Fibroblast of villous mesenchyme (primary cell): Measurements from ENCODE around the gene PRKAR1B. TPM values are rescaled to one million over a fixed set of nuclear protein-coding genes. Genes with fewer than 3 reads are reported as not detected.
"Not testable (repeated sequence)": the region's sequence is repeated elsewhere in the genome, so short reads cannot be mapped to it uniquely, and the experiment has no call there.

Experiments used
- DNase-seq: peaks from one replicate; pipeline ENCODE4 v3.0.0-alpha.2; 2010; ENCODE audit warnings: low read depth
- H3K4me3 ChIP-seq: 2 replicates; pipeline ENCODE4 v1.5.1; 2011; ENCODE audit warnings: low read depth, mild to moderate bottlenecking, low read length
- total RNA-seq: library from RNA; depleted of rRNA; stranded (reverse); fragments of >200 nt; gene quantifications from 2 replicates; pipeline ENCODE4 v1.2.3, GENCODE V29; 2012
- TF ChIP-seq, protein P1 (sequence below): IDR thresholded peaks from 2 replicates; pipeline ENCODE4 v1.5.1; 2012; ENCODE audit warnings: low read depth, mild to moderate bottlenecking, low read length; ENCODE audit not compliant: insufficient read depth

Gene PRKAR1B
- total RNA-seq, 1 donor = 16.4 TPM

DNA sequence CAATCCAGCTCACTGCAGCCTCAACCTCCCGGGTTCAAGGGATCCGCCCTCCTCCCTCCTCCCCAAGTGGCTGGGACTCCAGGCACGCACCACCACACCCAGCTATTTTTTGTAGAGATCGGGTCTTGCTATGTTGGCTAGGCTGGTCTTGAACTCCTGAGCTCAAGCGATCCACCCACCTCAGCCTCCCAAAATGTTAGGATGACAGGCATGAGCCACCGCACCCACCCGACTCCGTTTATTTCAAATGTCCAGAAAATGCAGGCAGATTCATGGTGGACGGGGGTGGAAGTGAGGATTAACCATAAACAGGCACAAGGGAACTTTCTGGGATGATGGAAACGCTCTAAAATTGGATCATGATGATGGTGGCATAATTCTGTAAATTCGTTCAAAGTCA, 85.1 kb downstream of the PRKAR1B start:
- TF ChIP-seq, protein P1, sequence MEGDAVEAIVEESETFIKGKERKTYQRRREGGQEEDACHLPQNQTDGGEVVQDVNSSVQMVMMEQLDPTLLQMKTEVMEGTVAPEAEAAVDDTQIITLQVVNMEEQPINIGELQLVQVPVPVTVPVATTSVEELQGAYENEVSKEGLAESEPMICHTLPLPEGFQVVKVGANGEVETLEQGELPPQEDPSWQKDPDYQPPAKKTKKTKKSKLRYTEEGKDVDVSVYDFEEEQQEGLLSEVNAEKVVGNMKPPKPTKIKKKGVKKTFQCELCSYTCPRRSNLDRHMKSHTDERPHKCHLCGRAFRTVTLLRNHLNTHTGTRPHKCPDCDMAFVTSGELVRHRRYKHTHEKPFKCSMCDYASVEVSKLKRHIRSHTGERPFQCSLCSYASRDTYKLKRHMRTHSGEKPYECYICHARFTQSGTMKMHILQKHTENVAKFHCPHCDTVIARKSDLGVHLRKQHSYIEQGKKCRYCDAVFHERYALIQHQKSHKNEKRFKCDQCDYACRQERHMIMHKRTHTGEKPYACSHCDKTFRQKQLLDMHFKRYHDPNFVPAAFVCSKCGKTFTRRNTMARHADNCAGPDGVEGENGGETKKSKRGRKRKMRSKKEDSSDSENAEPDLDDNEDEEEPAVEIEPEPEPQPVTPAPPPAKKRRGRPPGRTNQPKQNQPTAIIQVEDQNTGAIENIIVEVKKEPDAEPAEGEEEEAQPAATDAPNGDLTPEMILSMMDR = no peak
- no peak overlapping the region for H3K4me3 ChIP-seq
- DNase-seq = no peak

DNA sequence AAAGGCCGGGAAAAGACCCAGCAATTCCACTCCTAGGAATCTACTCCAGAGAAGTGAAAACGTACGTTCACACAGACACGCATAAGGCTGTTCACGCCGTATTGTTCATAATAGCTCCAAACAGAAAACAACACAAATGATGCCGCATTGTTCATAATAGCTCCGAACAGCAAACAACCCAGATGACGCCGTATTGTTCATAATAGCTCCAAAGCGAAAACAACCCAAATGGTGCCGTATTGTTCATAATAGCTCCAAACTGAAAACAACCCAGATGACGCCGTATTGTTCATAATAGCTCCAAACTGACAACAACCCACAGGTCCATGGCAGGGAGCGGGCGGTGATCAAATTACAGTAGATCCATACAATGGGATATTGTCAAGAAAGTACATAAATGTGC, 85.8 kb downstream of the PRKAR1B start:
- DNase-seq = peak; percentile 84
- peak overlapping the region; percentile 40 for H3K4me3 ChIP-seq
- TF ChIP-seq, protein P1 = no peak

DNA sequence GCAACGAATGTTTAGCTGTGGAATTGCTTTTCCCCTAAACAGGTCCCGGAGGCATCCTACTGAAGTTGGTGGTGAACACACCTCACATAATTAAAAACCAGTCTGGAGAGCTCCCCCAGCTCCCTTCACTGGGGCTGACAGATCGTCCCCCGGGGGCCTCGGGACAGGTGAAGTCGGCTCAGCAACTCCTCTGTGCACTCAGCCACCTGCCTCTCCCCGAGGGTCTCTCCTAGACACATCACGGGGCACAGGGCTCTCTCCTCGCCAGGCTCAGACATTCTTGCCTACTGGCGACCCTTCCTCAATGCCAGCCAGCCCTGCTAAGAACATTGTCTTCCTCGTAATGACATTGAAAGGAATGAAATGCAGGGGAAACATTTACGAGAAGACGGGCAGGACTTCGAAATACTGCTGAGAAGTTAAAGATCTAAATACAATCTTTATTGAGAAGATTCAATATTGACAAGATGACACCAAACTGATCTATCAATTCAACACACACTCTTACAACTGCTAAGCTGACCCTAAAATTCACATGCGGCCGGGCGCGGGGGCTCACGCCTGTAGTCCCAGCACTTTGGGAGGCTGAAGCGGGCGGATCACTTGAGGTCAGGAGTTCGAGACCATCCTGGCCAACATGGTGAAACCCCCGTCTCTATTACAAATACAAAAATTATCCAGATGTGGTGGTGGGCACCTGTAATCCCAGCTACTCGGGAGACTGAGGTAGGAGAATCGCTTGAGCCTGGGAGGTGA, 88.6 kb downstream of the PRKAR1B start:
- DNase-seq = no peak
- TF ChIP-seq, protein P1 = no peak
- no peak overlapping the region for H3K4me3 ChIP-seq

DNA sequence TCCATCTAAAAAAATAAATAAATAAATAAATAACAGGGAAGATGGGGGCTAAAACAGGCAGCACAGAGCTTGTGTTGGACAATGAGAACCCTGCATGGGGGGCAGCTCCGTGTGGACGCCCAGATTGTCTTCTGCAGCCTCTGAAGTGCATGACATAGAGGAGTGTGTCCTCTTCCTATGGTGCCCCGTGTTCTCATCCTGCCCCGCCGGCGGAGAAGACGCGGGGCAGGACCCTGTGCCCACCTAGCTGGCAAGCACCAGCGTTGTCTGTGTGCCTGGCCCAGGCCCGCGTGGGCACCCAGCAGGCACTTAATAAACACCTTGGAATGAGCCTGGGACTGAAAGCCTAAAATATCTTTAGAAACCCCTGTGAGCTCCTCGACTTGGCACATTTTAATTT, 89.3 kb downstream of the PRKAR1B start:
- TF ChIP-seq, protein P1 = no peak
- H3K4me3 ChIP-seq = no peak overlapping the region
- no peak for DNase-seq

DNA sequence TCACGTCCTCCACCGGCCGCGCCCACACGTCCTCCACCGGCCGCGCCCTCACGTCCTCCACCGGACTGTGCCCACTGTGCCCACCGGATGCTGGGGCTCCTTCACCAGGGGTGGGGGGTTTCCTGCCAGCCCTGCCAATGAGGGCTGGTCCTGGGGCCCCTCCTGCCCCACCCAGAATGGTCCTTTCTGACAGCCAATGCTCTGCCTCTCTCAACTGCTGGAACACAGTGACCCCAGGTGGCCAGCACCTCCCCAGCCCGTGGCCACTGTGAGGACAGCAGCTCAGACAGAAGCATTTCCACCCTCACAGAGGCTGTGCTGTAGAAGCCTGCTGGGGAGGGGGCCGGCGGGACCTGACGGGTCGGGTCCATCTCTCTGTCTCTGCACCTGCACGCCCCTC, 90.7 kb downstream of the PRKAR1B start:
- TF ChIP-seq, protein P1 = peak; percentile 64
- DNase-seq = peak; percentile 50

DNA sequence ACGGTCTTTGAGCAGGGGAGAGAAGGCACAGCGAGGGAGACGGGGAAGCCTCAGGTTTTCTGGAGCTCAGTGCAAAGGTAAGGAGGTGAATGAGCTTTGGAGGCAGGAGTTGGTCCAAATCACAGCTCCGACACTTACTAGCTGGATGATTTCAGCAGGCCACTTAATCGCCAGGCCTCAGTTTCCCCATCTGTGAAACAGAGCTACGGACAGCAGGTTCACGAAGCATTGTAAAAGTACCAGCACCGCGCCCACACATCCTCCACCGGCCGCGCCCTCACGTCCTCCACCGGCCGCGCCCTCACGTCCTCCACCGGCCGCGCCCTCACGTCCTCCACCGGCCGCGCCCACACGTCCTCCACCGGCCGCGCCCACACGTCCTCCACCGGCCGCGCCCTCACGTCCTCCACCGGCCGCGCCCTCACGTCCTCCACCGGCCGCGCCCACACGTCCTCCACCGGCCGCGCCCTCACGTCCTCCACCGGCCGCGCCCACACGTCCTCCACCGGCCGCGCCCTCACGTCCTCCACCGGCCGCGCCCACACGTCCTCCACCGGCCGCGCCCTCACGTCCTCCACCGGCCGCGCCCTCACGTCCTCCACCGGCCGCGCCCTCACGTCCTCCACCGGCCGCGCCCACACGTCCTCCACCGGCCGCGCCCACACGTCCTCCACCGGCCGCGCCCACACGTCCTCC, 91.2 kb downstream of the PRKAR1B start:
- peak overlapping the region; percentile 43 for H3K4me3 ChIP-seq
- DNase-seq = not testable (repeated sequence)

More for the DNA sequence above, 90.7 kb downstream of the PRKAR1B start:
- H3K4me3 ChIP-seq = peak overlapping the region; percentile 41

DNA sequence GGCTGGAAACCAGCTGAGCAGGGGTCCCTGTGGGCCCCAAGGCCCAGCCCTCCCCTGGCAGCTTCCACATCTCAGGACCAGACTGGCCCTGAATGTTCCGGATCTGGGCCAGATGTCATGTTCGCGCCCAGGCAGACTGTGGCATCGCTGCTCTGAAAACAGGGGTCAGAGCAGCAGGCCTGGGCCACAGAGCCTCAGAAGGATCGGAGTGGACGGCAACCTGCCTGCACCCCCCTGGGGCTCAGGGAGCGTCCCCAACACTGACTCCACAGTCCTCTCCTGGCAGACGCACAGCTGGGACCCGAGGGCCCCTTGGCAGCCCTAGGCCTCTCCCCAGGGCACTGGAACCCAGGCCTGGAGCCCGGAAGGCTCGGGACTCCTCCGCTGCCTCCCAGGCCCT, 91.9 kb downstream of the PRKAR1B start:
- DNase-seq = no peak
- TF ChIP-seq, protein P1 = no peak
- H3K4me3 ChIP-seq = peak overlapping the region; percentile 43
